CD8-positive, alpha-beta memory T cell (primary cell): ENCODE measurements around the gene PNRC2. TPM values are rescaled to one million over a fixed set of nuclear protein-coding genes. Genes with fewer than 3 reads are reported as not detected.
A peak's percentile ranks its signal among the peaks of the same experiment; 100 is the strongest.
"Not testable (repeated sequence)": the region's sequence is repeated elsewhere in the genome, so short reads cannot be mapped to it uniquely, and the experiment has no call there.

ENCODE experiments used
- CTCF ChIA-PET: fragments of 350-600 bp; sonication (Branson Sonifier 250); formaldehyde crosslinking; loops from one replicate; lab custom pipeline; 2021; ENCODE audit warnings: antibody characterized with exemption; lab: Charles Lee
- POLR2A ChIA-PET: fragments of 350-600 bp; sonication (Branson Sonifier 250); formaldehyde crosslinking; loops from one replicate; lab custom pipeline; 2021; ENCODE audit warnings: antibody characterized with exemption; lab: Charles Lee
- DNase-seq, 5 donors: peaks; one replicate each; pipeline versions ENCODE4 v3.0.0 to v3.0.0-alpha.2; 2020 to 2022; ENCODE audit warnings: mixed read lengths in 1 of 5
- H3K27ac ChIP-seq: one replicate; pipeline ENCODE4 v1.7.0; 2013; ENCODE audit warnings: low read depth, mild to moderate bottlenecking, low read length, moderate library complexity
- H3K27me3 ChIP-seq: 2 replicates; pipeline ENCODE4 v1.7.0; 2013; ENCODE audit warnings: low read length, mild to moderate bottlenecking; ENCODE audit not compliant: insufficient read depth, poor library complexity, severe bottlenecking
- H3K36me3 ChIP-seq: 2 replicates; pipeline ENCODE4 v1.7.0; 2013; ENCODE audit warnings: mild to moderate bottlenecking, low read length, moderate library complexity; ENCODE audit not compliant: insufficient read depth
- H3K4me1 ChIP-seq: 2 replicates; pipeline ENCODE4 v1.7.0; 2013; ENCODE audit warnings: mild to moderate bottlenecking, low read length, moderate library complexity; ENCODE audit not compliant: insufficient read depth
- H3K4me3 ChIP-seq: 2 replicates; pipeline ENCODE4 v1.7.0; 2013; ENCODE audit warnings: mild to moderate bottlenecking, low read length
- H3K9me3 ChIP-seq: 2 replicates; pipeline ENCODE4 v1.7.0; 2013; ENCODE audit warnings: mild to moderate bottlenecking, low read length
- H3K27ac Mint-ChIP-seq, 8 donors: one replicate each; pipeline ENCODE4 v1.8.0; 2020 to 2021; ENCODE audit warnings: mixed read lengths in 8 of 8, mild to moderate bottlenecking in 6 of 8, inconsistent platforms in 3 of 8, moderate library complexity in 3 of 8
- H3K27me3 Mint-ChIP-seq, 2 donors: one replicate each; pipeline ENCODE4 v1.8.0; 2020 to 2021; ENCODE audit warnings: mixed read lengths in 2 of 2, mild to moderate bottlenecking in 1 of 2, moderate library complexity in 1 of 2
- H3K36me3 Mint-ChIP-seq, 3 donors: one replicate each; pipeline ENCODE4 v1.8.0; 2020 to 2021; ENCODE audit warnings: mixed read lengths in 3 of 3, inconsistent platforms in 1 of 3, mild to moderate bottlenecking in 1 of 3
- H3K4me1 Mint-ChIP-seq, 3 donors: one replicate each; pipeline ENCODE4 v1.8.0; 2020 to 2021; ENCODE audit warnings: mixed read lengths in 3 of 3, inconsistent platforms in 1 of 3, mild to moderate bottlenecking in 1 of 3
- H3K4me3 Mint-ChIP-seq, 7 donors: one replicate each; pipeline ENCODE4 v1.8.0; 2020 to 2021; ENCODE audit warnings: mixed read lengths in 7 of 7, mild to moderate bottlenecking in 6 of 7, moderate library complexity in 4 of 7, inconsistent platforms in 2 of 7
- H3K9me3 Mint-ChIP-seq, 5 donors: one replicate each; pipeline ENCODE4 v1.8.0; 2020 to 2022; ENCODE audit warnings: mixed read lengths in 5 of 5, mild to moderate bottlenecking in 3 of 5, moderate library complexity in 2 of 5, inconsistent platforms in 1 of 5
- polyA plus RNA-seq: library from polyadenylated mRNA; unstranded; fragments of 300-500 nt; fragmentation: Illumina TruSeq; gene quantifications from one replicate; pipeline ENCODE4 v1.2.3, GENCODE V29; 2021
- total RNA-seq, 2 experiments: library from RNA; stranded (reverse); gene quantifications; one replicate each; pipeline ENCODE4 v1.2.3, GENCODE V29; 2021

The PNRC2 gene
- total and polyA plus RNA-seq, 3 experiments from 2014 or later, result 123 to 157 (median 149) TPM

- Mint-ChIP-seq H3K27me3 (no peaks in the 10 kb centered on the region), H3K27ac (peak overlapping the region; percentile 89 to 98 (median 95)), H3K9me3 (no peaks in the 10 kb centered on the region), H3K4me3 (peak overlapping the region; percentile 89 to 96 (median 91)), H3K36me3 (peaks cover 0 to 27% (median 2%) of the 10 kb centered on the region in 3 donors), H3K4me1 (peaks cover 48 to 52% (median 49%) of the 10 kb centered on the region in 3 donors)
- no peaks in the 10 kb centered on the region for H3K27me3 ChIP-seq
- ChIA-PET CTCF (interaction anchor here (0.9 to 1.1 kb wide), 3 partner anchors 20 to 65 kb away, joined by 3 read pairs; no protein-coding TSS in a partner anchor), POLR2A (interaction anchor here (0.7 to 4.2 kb wide), 2 partner anchors 9 to 21 kb away, joined by 3 to 34 read pairs; partner anchors contain the start of gene PNRC2)
- peak overlapping the region; percentile 92 for H3K27ac ChIP-seq
- DNase-seq, result peak in 2 of 5 donors; percentile 7 to 52
- H3K4me1 ChIP-seq, result peaks cover 38% of the 10 kb centered on the region
- H3K36me3 ChIP-seq, result no peaks in the 10 kb centered on the region
- peak overlapping the region; percentile 75 for H3K4me3 ChIP-seq
- no peaks in the 10 kb centered on the region for H3K9me3 ChIP-seq
Measured at GRCh38 chr1:23980728-23981070, 21.1 kb downstream of the PNRC2 start.

- DNase-seq, result no peak
- Histone ChIP-seq H3K9me3 (no peaks in the 10 kb centered on the region), H3K27ac (no peak overlapping the region), H3K4me1 (peaks cover 7% of the 10 kb centered on the region), H3K4me3 (no peak overlapping the region), H3K36me3 (no peaks in the 10 kb centered on the region), H3K27me3 (no peaks in the 10 kb centered on the region)
- Mint-ChIP-seq H3K4me3 (peak overlapping the region in 1 of 7 donors; percentile 35), H3K36me3 (peaks cover 0 to 6% (median 0%) of the 10 kb centered on the region in 3 donors), H3K4me1 (peaks cover 10 to 13% (median 10%) of the 10 kb centered on the region in 3 donors), H3K9me3 (no peaks in the 10 kb centered on the region), H3K27ac (peak overlapping the region in 1 of 8 donors; percentile 62), H3K27me3 (no peaks in the 10 kb centered on the region)
- CTCF ChIA-PET, result no interaction called here
- POLR2A ChIA-PET, result no interaction called here
Measured at GRCh38 chr1:23984417-23985186, 25.0 kb downstream of the PNRC2 start.

- H3K36me3 ChIP-seq, H3K36me3 Mint-ChIP-seq, POLR2A ChIA-PET, H3K9me3 ChIP-seq, H3K4me3 Mint-ChIP-seq, H3K27me3 Mint-ChIP-seq, H3K27me3 ChIP-seq, DNase-seq, H3K4me1 ChIP-seq, CTCF ChIA-PET, H3K9me3 Mint-ChIP-seq, H3K27ac Mint-ChIP-seq, H3K4me1 Mint-ChIP-seq, H3K27ac ChIP-seq, H3K4me3 ChIP-seq: not testable (repeated sequence)
Measured at GRCh38 chr1:23987038-23987437, 27.4 kb downstream of the PNRC2 start.

GRCh38 chr1:23989263-23989662 is 29.6 kb downstream of the PNRC2 start:
- no peak overlapping the region for H3K4me3 ChIP-seq
- no peaks in the 10 kb centered on the region for H3K36me3 Mint-ChIP-seq
- H3K4me3 Mint-ChIP-seq, result no peak overlapping the region
- no peaks in the 10 kb centered on the region for H3K4me1 Mint-ChIP-seq
- CTCF ChIA-PET, result no interaction called here
- peak overlapping the region in 2 of 8 donors; percentile 17 to 82 for H3K27ac Mint-ChIP-seq
- no peaks in the 10 kb centered on the region for H3K27me3 Mint-ChIP-seq
- H3K27ac ChIP-seq, result no peak overlapping the region
- H3K36me3 ChIP-seq, result no peaks in the 10 kb centered on the region
- POLR2A ChIA-PET, result interaction anchor here (1.0 kb wide), 1 partner anchor 9 kb away, joined by 3 read pairs; no protein-coding TSS in a partner anchor
- no peak for DNase-seq
- no peaks in the 10 kb centered on the region for H3K4me1 ChIP-seq
- H3K9me3 Mint-ChIP-seq, result no peaks in the 10 kb centered on the region
- H3K27me3 ChIP-seq, result no peaks in the 10 kb centered on the region
- H3K9me3 ChIP-seq, result no peaks in the 10 kb centered on the region

GRCh38 chr1:23992011-23992410 is 32.4 kb downstream of the PNRC2 start:
- H3K27ac ChIP-seq, H3K27me3 Mint-ChIP-seq, H3K4me1 Mint-ChIP-seq, POLR2A ChIA-PET, H3K4me1 ChIP-seq, H3K4me3 ChIP-seq, H3K36me3 ChIP-seq, H3K4me3 Mint-ChIP-seq, H3K9me3 Mint-ChIP-seq, H3K36me3 Mint-ChIP-seq, H3K9me3 ChIP-seq, DNase-seq, H3K27ac Mint-ChIP-seq, CTCF ChIA-PET, H3K27me3 ChIP-seq: not testable (repeated sequence)

- Mint-ChIP-seq H3K36me3 (no peaks in the 10 kb centered on the region), H3K4me1 (peaks cover 0 to 4% (median 4%) of the 10 kb centered on the region in 3 donors), H3K27ac (no peak overlapping the region), H3K4me3 (no peak overlapping the region), H3K27me3 (peaks cover 6 to 8% of the 10 kb centered on the region in 2 donors), H3K9me3 (no peaks in the 10 kb centered on the region)
- H3K4me3 ChIP-seq, result no peak overlapping the region
- H3K27ac ChIP-seq, result no peak overlapping the region
- no peaks in the 10 kb centered on the region for H3K4me1 ChIP-seq
- POLR2A ChIA-PET, result no interaction called here
- H3K27me3 ChIP-seq, result no peaks in the 10 kb centered on the region
- no peak for DNase-seq
- H3K36me3 ChIP-seq, result no peaks in the 10 kb centered on the region
- CTCF ChIA-PET, result no interaction called here
- no peaks in the 10 kb centered on the region for H3K9me3 ChIP-seq
Measured at GRCh38 chr1:23995431-23995837, 35.8 kb downstream of the PNRC2 start.

GRCh38 chr1:23996700-23997229 is 37.1 kb downstream of the PNRC2 start:
- no peak overlapping the region for H3K4me3 ChIP-seq
- no peak for DNase-seq
- Mint-ChIP-seq H3K36me3 (no peaks in the 10 kb centered on the region), H3K27me3 (peaks cover 6 to 8% of the 10 kb centered on the region in 2 donors), H3K27ac (no peak overlapping the region), H3K4me3 (no peak overlapping the region), H3K4me1 (peaks cover 0 to 4% (median 4%) of the 10 kb centered on the region in 3 donors), H3K9me3 (no peaks in the 10 kb centered on the region)
- POLR2A ChIA-PET, result no interaction called here
- H3K4me1 ChIP-seq, result no peaks in the 10 kb centered on the region
- no peaks in the 10 kb centered on the region for H3K9me3 ChIP-seq
- H3K27ac ChIP-seq, result no peak overlapping the region
- H3K27me3 ChIP-seq, result no peaks in the 10 kb centered on the region
- H3K36me3 ChIP-seq, result no peaks in the 10 kb centered on the region
- CTCF ChIA-PET, result no interaction called here

GRCh38 chr1:23997812-23998211 is 38.2 kb downstream of the PNRC2 start:
- H3K4me3 ChIP-seq, result no peak overlapping the region
- CTCF ChIA-PET, result no interaction called here
- H3K4me1 ChIP-seq, result no peaks in the 10 kb centered on the region
- Mint-ChIP-seq H3K27me3 (peaks cover 6 to 10% of the 10 kb centered on the region in 2 donors), H3K4me3 (no peak overlapping the region), H3K9me3 (no peaks in the 10 kb centered on the region), H3K27ac (no peak overlapping the region), H3K36me3 (no peaks in the 10 kb centered on the region), H3K4me1 (peaks cover 0 to 4% (median 4%) of the 10 kb centered on the region in 3 donors)
- POLR2A ChIA-PET, result no interaction called here
- H3K27ac ChIP-seq, result no peak overlapping the region
- no peaks in the 10 kb centered on the region for H3K27me3 ChIP-seq
- no peaks in the 10 kb centered on the region for H3K9me3 ChIP-seq
- no peak for DNase-seq
- no peaks in the 10 kb centered on the region for H3K36me3 ChIP-seq
